ENCODE results near the gene SEPTIN3. TPM values are rescaled to one million over a fixed set of nuclear protein-coding genes. Genes with fewer than 3 reads are reported as not detected.

The SEPTIN3 gene
- total RNA-seq, 1 donor = 0.36 TPM

GRCh38 chr22:41923595-41924276, 45.5 kb upstream of the SEPTIN3 start:
- peak; percentile 79 for DNase-seq (ENCODE audit: insufficient read length, low spot score, missing footprints)
- no peak overlapping the region for H3K4me2 ChIP-seq (ENCODE audit: insufficient read depth, low read length)
- no peak for TF ChIP-seq CTCF (IDR thresholded peaks at IDR 0.05; ENCODE audit: extremely low read depth, low read depth, low read length)
- no peak overlapping the region for H3K4me3 ChIP-seq (ENCODE audit: insufficient read depth, low read length)
- no peak overlapping the region for H2AFZ ChIP-seq (ENCODE audit: low read length)
- no peaks in the 10 kb centered on the region for H3K36me3 ChIP-seq (ENCODE audit: insufficient read depth, low read length)
- no peak overlapping the region for H3K27ac ChIP-seq (ENCODE audit: low read depth, low read length)
- H3K4me1 ChIP-seq (ENCODE audit: insufficient read depth, low read length) = peaks cover 6% of the 10 kb centered on the region
- H3K79me2 ChIP-seq (ENCODE audit: insufficient read depth, low read length) = no peaks in the 10 kb centered on the region
- peaks cover 9% of the 10 kb centered on the region for H3K27me3 ChIP-seq (ENCODE audit: insufficient read depth, low read length)
- no peaks in the 10 kb centered on the region for H3K9me3 ChIP-seq (ENCODE audit: low read depth, low read length)
- H4K20me1 ChIP-seq (ENCODE audit: insufficient read depth, low read length) = no peaks in the 10 kb centered on the region

- peaks cover 9% of the 10 kb centered on the region for H3K27me3 ChIP-seq (ENCODE audit: insufficient read depth, low read length)
- no peaks in the 10 kb centered on the region for H3K36me3 ChIP-seq (ENCODE audit: insufficient read depth, low read length)
- H3K4me1 ChIP-seq (ENCODE audit: insufficient read depth, low read length) = no peaks in the 10 kb centered on the region
- peak; percentile 96 for DNase-seq (ENCODE audit: insufficient read length, low spot score, missing footprints)
- TF ChIP-seq CTCF (IDR thresholded peaks at IDR 0.05; ENCODE audit: extremely low read depth, low read depth, low read length) = peak; percentile 47
- no peaks in the 10 kb centered on the region for H3K9me3 ChIP-seq (ENCODE audit: low read depth, low read length)
- H3K79me2 ChIP-seq (ENCODE audit: insufficient read depth, low read length) = no peaks in the 10 kb centered on the region
- peak overlapping the region; percentile 71 for H3K4me2 ChIP-seq (ENCODE audit: insufficient read depth, low read length)
- H4K20me1 ChIP-seq (ENCODE audit: insufficient read depth, low read length) = no peaks in the 10 kb centered on the region
- H2AFZ ChIP-seq (ENCODE audit: low read length) = peak overlapping the region; percentile 41
- H3K27ac ChIP-seq (ENCODE audit: low read depth, low read length) = no peak overlapping the region
- peak overlapping the region; percentile 46 for H3K4me3 ChIP-seq (ENCODE audit: insufficient read depth, low read length)
Measured at GRCh38 chr22:41925783-41926460, 43.3 kb upstream of the SEPTIN3 start.

DNA sequence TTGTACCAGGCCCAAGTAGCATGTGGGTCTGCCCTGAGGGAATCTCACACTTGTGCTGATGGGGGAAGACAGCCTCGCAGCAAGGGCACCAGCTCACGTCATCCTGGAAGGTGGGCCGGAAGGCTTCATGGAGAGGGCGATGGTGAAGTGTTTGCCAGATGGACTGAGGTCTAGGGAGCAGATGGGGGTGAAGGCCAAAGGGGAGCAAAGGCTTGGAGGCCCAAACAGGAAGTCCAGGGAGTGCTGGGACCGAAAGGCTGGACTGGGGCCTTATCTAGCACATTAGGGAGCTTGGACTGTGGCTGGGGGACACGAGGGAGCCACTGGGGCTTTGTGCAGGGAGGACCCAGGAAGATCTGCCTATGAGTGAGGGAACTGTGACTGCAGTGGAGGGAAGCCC, 41.4 kb upstream of the SEPTIN3 start:
- no peaks in the 10 kb centered on the region for H4K20me1 ChIP-seq (ENCODE audit: insufficient read depth, low read length)
- no peak overlapping the region for H2AFZ ChIP-seq (ENCODE audit: low read length)
- no peak overlapping the region for H3K4me2 ChIP-seq (ENCODE audit: insufficient read depth, low read length)
- H3K4me1 ChIP-seq (ENCODE audit: insufficient read depth, low read length) = no peaks in the 10 kb centered on the region
- H3K9me3 ChIP-seq (ENCODE audit: low read depth, low read length) = no peaks in the 10 kb centered on the region
- H3K79me2 ChIP-seq (ENCODE audit: insufficient read depth, low read length) = no peaks in the 10 kb centered on the region
- no peak for TF ChIP-seq CTCF (IDR thresholded peaks at IDR 0.05; ENCODE audit: extremely low read depth, low read depth, low read length)
- H3K36me3 ChIP-seq (ENCODE audit: insufficient read depth, low read length) = no peaks in the 10 kb centered on the region
- DNase-seq (ENCODE audit: insufficient read length, low spot score, missing footprints) = peak; percentile 73
- H3K27ac ChIP-seq (ENCODE audit: low read depth, low read length) = no peak overlapping the region
- H3K4me3 ChIP-seq (ENCODE audit: insufficient read depth, low read length) = no peak overlapping the region
- peaks cover 9% of the 10 kb centered on the region for H3K27me3 ChIP-seq (ENCODE audit: insufficient read depth, low read length)

All from osteoblast (primary cell).